GM18520 (cell line): ENCODE measurements around the gene DSCAML1.

Source experiments
- ATAC-seq: cut with Tn5 transposase; IDR thresholded peaks from one replicate; pipeline ENCODE4 v1.9.1; 2021; ENCODE audit not compliant: unreplicated experiment

DSCAML1 gene

GRCh38 chr11:117643606-117644300, 153.3 kb downstream of the DSCAML1 start:
- ATAC-seq, result no peak

GRCh38 chr11:117642835-117643234, 154.2 kb downstream of the DSCAML1 start:
- no peak for ATAC-seq

- no peak for ATAC-seq
These were observed 154.6 kb downstream of the DSCAML1 start for GRCh38 chr11:117642396-117642795.

- no peak for ATAC-seq
These were observed 155.8 kb downstream of the DSCAML1 start for GRCh38 chr11:117641008-117641915.

GRCh38 chr11:117640041-117640440, 157.0 kb downstream of the DSCAML1 start:
- no peak for ATAC-seq

- ATAC-seq, result no peak
These were observed 157.4 kb downstream of the DSCAML1 start for GRCh38 chr11:117639601-117640000.

- ATAC-seq, result no peak
These were observed 158.0 kb downstream of the DSCAML1 start for GRCh38 chr11:117638911-117639543.

GRCh38 chr11:117634756-117635603, 162.0 kb downstream of the DSCAML1 start:
- ATAC-seq, result no peak

GRCh38 chr11:117633976-117634755, 162.8 kb downstream of the DSCAML1 start:
- no peak for ATAC-seq

- no peak for ATAC-seq
These were observed 163.7 kb downstream of the DSCAML1 start for GRCh38 chr11:117633186-117633754.

- no peak for ATAC-seq
These were observed 164.7 kb downstream of the DSCAML1 start for GRCh38 chr11:117632306-117632705.

- ATAC-seq, result no peak
These were observed 165.5 kb downstream of the DSCAML1 start for GRCh38 chr11:117631336-117632140.

- no peak for ATAC-seq
These were observed 167.0 kb downstream of the DSCAML1 start for GRCh38 chr11:117629891-117630538.

- no peak for ATAC-seq
These were observed 167.9 kb downstream of the DSCAML1 start for GRCh38 chr11:117629146-117629545.

GRCh38 chr11:117627259-117627658, 169.8 kb downstream of the DSCAML1 start:
- ATAC-seq, result no peak

- no peak for ATAC-seq
These were observed 170.4 kb downstream of the DSCAML1 start for GRCh38 chr11:117626576-117626975.

GRCh38 chr11:117625237-117625636, 171.8 kb downstream of the DSCAML1 start:
- no peak for ATAC-seq

- no peak for ATAC-seq
These were observed 173.2 kb downstream of the DSCAML1 start for GRCh38 chr11:117623831-117624271.
